Testis (tissue), 2 donors: ENCODE results near the gene PTPRD.

ENCODE experiments used
- CTCF ChIP-seq, 3 experiments: fragments of 450-650 bp in 2 of 3; fragments of 200-600 bp in 1 of 3; sonication (generic) in 1 of 3; IDR thresholded peaks; one replicate each; pipeline ENCODE4 v1.5.1; 2016 to 2019; ENCODE audit warnings: antibody characterized with exemption in 3 of 3, mild to moderate bottlenecking in 2 of 3, moderate library complexity in 1 of 3
- POLR2A ChIP-seq: fragments of 450-650 bp; IDR thresholded peaks from one replicate; pipeline ENCODE4 v1.6.1; 2017; ENCODE audit warnings: antibody characterized with exemption, mild to moderate bottlenecking, moderate library complexity

- TF ChIP-seq CTCF (IDR thresholded peaks at IDR 0.05): no peak
- no peak for TF ChIP-seq POLR2A
These were observed 1654.4 kb downstream of the PTPRD start for GRCh38 chr9:8958358-8958757.
